Measurements from ENCODE around the gene TTC33. TPM values are rescaled to one million over a fixed set of nuclear protein-coding genes. Genes with fewer than 3 reads are reported as not detected.

TTC33 gene
- polyA plus RNA-seq, 1 donor from 2014 or later = 73.5 TPM

- H2AFZ ChIP-seq (ENCODE audit: low read depth, low read length) = no peak overlapping the region
- no peak for TF ChIP-seq TAF1 (IDR thresholded peaks at IDR 0.05; ENCODE audit: low read depth)
- TF ChIP-seq EP300 (conservative IDR thresholded peaks at IDR 0.05; ENCODE audit: poor library complexity, severe bottlenecking) = no peak
- no peak for TF ChIP-seq POLR2AphosphoS5 (IDR thresholded peaks at IDR 0.05)
- TF ChIP-seq, protein P1, sequence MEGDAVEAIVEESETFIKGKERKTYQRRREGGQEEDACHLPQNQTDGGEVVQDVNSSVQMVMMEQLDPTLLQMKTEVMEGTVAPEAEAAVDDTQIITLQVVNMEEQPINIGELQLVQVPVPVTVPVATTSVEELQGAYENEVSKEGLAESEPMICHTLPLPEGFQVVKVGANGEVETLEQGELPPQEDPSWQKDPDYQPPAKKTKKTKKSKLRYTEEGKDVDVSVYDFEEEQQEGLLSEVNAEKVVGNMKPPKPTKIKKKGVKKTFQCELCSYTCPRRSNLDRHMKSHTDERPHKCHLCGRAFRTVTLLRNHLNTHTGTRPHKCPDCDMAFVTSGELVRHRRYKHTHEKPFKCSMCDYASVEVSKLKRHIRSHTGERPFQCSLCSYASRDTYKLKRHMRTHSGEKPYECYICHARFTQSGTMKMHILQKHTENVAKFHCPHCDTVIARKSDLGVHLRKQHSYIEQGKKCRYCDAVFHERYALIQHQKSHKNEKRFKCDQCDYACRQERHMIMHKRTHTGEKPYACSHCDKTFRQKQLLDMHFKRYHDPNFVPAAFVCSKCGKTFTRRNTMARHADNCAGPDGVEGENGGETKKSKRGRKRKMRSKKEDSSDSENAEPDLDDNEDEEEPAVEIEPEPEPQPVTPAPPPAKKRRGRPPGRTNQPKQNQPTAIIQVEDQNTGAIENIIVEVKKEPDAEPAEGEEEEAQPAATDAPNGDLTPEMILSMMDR (IDR thresholded peaks at IDR 0.05; ENCODE audit: poor library complexity, severe bottlenecking) = no peak
- TF ChIP-seq, protein P2, sequence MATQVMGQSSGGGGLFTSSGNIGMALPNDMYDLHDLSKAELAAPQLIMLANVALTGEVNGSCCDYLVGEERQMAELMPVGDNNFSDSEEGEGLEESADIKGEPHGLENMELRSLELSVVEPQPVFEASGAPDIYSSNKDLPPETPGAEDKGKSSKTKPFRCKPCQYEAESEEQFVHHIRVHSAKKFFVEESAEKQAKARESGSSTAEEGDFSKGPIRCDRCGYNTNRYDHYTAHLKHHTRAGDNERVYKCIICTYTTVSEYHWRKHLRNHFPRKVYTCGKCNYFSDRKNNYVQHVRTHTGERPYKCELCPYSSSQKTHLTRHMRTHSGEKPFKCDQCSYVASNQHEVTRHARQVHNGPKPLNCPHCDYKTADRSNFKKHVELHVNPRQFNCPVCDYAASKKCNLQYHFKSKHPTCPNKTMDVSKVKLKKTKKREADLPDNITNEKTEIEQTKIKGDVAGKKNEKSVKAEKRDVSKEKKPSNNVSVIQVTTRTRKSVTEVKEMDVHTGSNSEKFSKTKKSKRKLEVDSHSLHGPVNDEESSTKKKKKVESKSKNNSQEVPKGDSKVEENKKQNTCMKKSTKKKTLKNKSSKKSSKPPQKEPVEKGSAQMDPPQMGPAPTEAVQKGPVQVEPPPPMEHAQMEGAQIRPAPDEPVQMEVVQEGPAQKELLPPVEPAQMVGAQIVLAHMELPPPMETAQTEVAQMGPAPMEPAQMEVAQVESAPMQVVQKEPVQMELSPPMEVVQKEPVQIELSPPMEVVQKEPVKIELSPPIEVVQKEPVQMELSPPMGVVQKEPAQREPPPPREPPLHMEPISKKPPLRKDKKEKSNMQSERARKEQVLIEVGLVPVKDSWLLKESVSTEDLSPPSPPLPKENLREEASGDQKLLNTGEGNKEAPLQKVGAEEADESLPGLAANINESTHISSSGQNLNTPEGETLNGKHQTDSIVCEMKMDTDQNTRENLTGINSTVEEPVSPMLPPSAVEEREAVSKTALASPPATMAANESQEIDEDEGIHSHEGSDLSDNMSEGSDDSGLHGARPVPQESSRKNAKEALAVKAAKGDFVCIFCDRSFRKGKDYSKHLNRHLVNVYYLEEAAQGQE (IDR thresholded peaks at IDR 0.05; ENCODE audit: borderline replicate concordance) = no peak
- TF ChIP-seq RAD21 (conservative IDR thresholded peaks at IDR 0.05) = no peak
- H3K9me3 ChIP-seq (ENCODE audit: low read length) = no peaks in the 10 kb centered on the region
- H3K9me2 ChIP-seq (ENCODE audit: insufficient read depth, low read length) = no peaks in the 10 kb centered on the region
- H3F3A ChIP-seq (ENCODE audit: insufficient read depth, low read length, poor library complexity, severe bottlenecking) = no peaks in the 10 kb centered on the region
- no peaks in the 10 kb centered on the region for H3K79me2 ChIP-seq (replicated peaks; ENCODE audit: insufficient read depth, low read length)
- no peaks in the 10 kb centered on the region for H3K27me3 ChIP-seq (ENCODE audit: insufficient read depth, low read depth, low read length)
- no peak overlapping the region for H3K9ac ChIP-seq (ENCODE audit: low read length)
- H3K36me3 ChIP-seq (ENCODE audit: insufficient read depth, low read length) = no peaks in the 10 kb centered on the region
- no peaks in the 10 kb centered on the region for H4K20me1 ChIP-seq (ENCODE audit: insufficient read depth)
- no peak overlapping the region for H3K27ac ChIP-seq (ENCODE audit: low read length)
- H3K4me2 ChIP-seq (ENCODE audit: low read length) = no peak overlapping the region
- no peak overlapping the region for H3K4me3 ChIP-seq (ENCODE audit: low read length)
Observed at GRCh38 chr5:40654377-40654991, 101.3 kb downstream of the TTC33 start.

DNA sequence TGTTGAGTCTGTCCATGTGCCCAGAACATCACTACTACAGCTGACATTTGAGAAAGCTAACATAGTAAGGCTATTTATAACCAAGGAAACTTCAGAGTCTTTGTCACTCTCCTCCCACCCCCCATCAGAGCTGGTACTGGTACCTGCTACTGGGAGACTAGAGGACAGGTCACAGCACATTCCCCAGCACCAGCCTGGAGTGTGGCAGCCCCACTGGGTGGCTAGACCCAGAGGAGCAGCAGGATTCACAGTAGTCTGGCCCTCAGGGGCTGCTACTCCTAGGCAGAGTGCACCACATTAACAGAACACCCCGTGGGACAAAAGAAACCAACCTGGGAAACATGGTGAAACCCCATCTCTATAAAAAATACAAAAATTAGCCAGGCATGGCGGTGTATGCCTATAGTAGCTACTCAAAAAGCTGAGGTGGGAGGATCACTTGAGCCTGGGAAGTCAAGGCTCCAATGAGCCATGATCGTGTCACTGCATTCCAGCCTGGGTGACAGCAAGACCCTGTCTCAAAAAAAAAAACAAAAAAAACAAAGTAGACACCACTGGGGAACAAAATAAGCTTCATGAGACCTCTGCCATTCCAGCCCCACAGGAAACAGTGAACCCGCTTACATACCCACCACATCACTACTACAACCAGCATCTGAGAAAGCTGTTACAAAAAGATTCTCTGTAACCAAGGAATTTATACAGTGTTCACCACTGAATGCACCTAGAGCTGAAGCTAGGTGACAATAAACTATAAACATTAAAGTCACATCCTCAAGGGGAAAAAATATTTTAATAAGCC lies 102.3 kb downstream of the TTC33 start:
- Histone ChIP-seq H3K36me3 (ENCODE audit: insufficient read depth, low read length) (no peaks in the 10 kb centered on the region), H3K9ac (ENCODE audit: low read length) (no peak overlapping the region), H3K79me2 (replicated peaks; ENCODE audit: insufficient read depth, low read length) (no peaks in the 10 kb centered on the region), H3K4me3 (ENCODE audit: low read length) (no peak overlapping the region), H3F3A (ENCODE audit: insufficient read depth, low read length, poor library complexity, severe bottlenecking) (no peaks in the 10 kb centered on the region), H3K27ac (ENCODE audit: low read length) (no peak overlapping the region), H3K9me3 (ENCODE audit: low read length) (no peaks in the 10 kb centered on the region), H3K4me2 (ENCODE audit: low read length) (no peak overlapping the region), H4K20me1 (ENCODE audit: insufficient read depth) (no peaks in the 10 kb centered on the region), H3K9me2 (ENCODE audit: insufficient read depth, low read length) (no peaks in the 10 kb centered on the region), H2AFZ (ENCODE audit: low read depth, low read length) (no peak overlapping the region), H3K27me3 (ENCODE audit: insufficient read depth, low read depth, low read length) (no peaks in the 10 kb centered on the region)
- no peak for TF ChIP-seq RAD21 (conservative IDR thresholded peaks at IDR 0.05)

Measured in neural cell (in vitro differentiated cells).